ENCODE results near the gene GJB1. TPM values are rescaled to one million over a fixed set of nuclear protein-coding genes. Genes with fewer than 3 reads are reported as not detected.

The GJB1 gene
- total and polyA plus RNA-seq, 9 of the 15 experiments (the other 6 are each of a cell fraction or from before 2014, with no cell fraction given), result 0.11 TPM; not detected in 8

DNA sequence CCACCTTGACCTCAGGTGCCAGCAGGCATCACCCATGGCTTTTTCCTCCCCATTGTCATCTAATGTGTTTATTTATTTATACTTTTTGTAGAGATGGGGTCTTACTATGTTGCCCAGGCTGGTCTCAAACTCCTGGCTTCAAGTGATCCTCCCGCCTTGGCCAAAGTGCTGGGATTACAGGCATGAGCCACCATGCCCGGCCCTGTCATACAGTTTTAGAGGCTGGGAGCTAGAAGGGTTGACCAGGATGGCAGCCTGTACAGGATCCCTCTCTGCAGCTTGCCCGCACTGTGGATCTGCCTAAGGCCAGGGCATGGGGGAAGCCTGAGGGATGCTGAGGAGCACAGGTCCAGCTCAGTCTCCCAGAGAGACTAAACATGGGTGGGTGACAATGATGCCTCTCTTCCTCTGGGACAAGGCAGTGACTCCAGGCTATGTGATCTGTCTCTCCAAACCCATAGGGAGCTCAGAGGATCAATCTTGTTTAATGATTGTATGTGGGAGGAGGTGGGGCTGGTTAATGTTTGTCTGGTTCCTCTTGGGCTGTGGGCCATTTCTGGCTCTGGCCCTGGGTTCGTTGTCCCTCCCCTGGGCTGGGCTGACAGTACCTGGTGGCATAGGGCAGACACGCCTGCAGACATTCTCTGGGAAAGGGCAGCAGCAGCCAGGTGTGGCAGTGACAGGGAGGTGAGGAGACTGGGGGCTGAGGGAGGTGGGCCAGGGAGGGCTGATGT, 8.3 kb upstream of the GJB1 start (continued):
- TF ChIP-seq, protein P1, sequence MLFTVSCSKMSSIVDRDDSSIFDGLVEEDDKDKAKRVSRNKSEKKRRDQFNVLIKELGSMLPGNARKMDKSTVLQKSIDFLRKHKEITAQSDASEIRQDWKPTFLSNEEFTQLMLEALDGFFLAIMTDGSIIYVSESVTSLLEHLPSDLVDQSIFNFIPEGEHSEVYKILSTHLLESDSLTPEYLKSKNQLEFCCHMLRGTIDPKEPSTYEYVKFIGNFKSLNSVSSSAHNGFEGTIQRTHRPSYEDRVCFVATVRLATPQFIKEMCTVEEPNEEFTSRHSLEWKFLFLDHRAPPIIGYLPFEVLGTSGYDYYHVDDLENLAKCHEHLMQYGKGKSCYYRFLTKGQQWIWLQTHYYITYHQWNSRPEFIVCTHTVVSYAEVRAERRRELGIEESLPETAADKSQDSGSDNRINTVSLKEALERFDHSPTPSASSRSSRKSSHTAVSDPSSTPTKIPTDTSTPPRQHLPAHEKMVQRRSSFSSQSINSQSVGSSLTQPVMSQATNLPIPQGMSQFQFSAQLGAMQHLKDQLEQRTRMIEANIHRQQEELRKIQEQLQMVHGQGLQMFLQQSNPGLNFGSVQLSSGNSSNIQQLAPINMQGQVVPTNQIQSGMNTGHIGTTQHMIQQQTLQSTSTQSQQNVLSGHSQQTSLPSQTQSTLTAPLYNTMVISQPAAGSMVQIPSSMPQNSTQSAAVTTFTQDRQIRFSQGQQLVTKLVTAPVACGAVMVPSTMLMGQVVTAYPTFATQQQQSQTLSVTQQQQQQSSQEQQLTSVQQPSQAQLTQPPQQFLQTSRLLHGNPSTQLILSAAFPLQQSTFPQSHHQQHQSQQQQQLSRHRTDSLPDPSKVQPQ (CRISPR knock-in tag; IDR thresholded peaks at IDR 0.05; ENCODE audit: borderline replicate concordance), result no peak
- TF ChIP-seq MCM2 (IDR thresholded peaks at IDR 0.05; ENCODE audit: low read depth) (no peak), SMARCB1 (IDR thresholded peaks at IDR 0.05; ENCODE audit: insufficient read length, low read depth) (no peak), SP1 (CRISPR knock-in tag; IDR thresholded peaks at IDR 0.05) (no peak), KLF13 (tag; IDR thresholded peaks at IDR 0.05; ENCODE audit: borderline replicate concordance, low read depth) (no peak), SMARCC2 (IDR thresholded peaks at IDR 0.05; ENCODE audit: low read depth) (no peak), NCOA4 (IDR thresholded peaks at IDR 0.05; ENCODE audit: partially characterized antibody) (no peak), PHF20 (IDR thresholded peaks at IDR 0.05; ENCODE audit: partially characterized antibody) (no peak)

Measured in K562 (cell line).